NCI-H82 (cell line): ENCODE results near the gene TMEM209.
"Not testable (repeated sequence)": the region's sequence is repeated elsewhere in the genome, so short reads cannot be mapped to it uniquely, and the experiment has no call there.

Experiments used
- DNase-seq: peaks from one replicate; lab custom pipeline; 2025; lab: John Stamatoyannopoulos, UW

TMEM209 gene

DNA sequence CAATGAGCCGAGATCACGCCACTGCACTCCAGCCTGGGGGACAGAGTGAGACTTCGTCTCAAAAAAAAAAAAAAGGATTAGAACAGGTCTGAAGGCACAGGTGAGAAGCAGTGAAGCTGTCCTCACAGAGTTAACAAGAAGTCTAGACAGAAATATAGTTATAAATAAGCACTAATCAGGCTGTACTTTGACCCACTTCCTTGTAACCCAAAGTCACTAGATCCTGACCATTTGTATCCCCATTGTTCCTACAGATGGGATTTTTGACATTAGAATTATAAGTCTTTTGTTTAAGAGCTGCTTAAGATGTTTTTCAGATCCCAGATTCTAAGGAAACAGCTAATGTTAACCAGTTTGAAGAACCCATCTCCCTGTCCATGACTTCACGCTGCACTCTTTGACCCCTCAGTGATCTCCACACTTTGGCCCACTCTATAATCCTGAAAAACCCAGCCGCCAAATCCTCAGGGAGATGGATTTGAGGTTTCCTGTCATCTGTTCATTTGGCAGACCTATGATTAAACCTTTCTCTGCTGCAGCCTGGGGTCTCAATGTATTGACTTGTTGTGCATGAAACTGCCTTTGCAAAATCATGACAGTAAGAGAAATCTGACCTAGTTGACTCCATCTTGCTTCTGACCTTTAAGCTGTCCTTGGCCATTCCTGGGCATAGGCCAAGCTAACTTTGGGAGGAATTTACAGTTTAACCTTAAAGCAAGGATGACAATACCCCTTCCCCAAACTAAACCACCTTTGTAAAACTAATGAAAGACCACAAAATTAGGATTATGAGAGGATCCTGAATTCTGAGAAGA lies 13.8 kb upstream of the TMEM209 start:
- peak; percentile 39 for DNase-seq

GRCh38 chr7:130216750-130217149 lies 11.5 kb upstream of the TMEM209 start:
- peak; percentile 7 for DNase-seq

GRCh38 chr7:130216025-130216424 lies 10.8 kb upstream of the TMEM209 start:
- DNase-seq, result no peak

DNA sequence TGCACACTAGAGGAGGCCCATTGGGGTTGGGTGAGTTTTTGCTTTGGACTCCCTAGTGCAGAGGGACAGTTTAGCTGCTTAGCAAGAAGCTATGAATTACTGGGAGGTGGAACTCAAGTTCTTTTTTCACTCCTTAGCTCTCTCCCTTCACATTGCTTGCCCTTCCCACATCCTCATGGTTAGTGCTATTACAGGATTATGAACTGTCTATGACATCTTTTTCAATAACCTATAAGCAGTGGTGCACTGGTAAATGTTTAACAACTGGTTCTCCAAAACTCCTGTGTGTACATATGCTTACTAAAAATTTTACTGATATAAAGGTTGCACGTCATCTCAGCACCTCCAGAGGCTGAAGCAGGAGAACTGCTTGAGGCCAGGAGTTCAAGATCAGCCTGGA lies 8.6 kb upstream of the TMEM209 start:
- no peak for DNase-seq

DNA sequence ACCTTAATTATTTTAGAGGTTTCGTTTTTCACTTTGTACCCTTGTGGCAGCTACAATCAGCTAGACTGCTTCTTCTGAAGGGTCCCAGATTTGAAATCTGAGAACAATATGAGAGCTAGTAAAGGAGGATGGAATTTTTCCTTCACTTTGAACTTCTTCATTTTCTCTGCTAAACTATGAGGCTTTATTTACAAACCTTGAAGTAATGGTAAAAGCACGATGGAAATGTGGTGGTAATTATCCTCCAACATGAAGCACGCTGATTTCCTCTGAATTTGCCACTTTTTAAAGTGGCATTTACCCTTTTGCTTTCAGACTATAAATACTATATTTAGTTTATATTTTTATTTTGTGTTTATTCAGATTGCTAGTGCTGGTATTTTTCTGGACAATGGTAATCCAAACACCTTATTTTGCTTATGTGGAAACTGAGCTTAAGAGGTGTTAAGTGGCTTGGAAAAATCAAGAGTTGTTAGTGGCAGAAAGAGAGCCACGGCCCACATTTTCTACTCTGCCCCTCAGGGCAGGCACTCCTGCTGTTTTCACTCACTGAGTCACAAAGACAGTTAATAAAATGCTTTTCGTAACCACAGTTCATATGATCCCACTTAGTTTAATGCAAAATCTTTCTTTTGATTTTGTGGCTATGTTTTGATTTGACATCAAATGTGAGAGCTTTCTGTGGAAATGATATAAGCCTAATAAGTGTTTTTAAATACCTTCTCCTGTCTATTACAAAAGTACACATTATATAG lies 5.2 kb upstream of the TMEM209 start:
- no peak for DNase-seq

DNA sequence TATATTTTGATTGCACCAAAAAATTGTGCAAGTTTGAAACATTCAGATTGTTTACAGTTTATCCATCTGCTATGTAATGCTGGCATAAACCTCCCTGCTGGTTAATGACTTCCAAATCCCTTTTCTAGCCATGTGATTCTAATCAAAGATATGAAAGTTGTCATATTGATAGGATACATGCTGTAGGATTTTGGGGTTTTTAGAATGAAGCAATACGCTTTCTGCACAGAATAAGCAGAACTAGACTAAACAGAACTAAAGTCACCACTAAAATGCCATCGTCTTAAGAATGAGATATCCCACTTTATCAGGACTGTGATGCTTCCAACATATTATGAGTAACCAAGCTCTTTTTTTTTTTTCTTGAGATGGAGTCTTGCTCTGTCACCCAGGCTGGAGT lies 3.3 kb upstream of the TMEM209 start:
- DNase-seq, result no peak

GRCh38 chr7:130207642-130208041 lies 2.4 kb upstream of the TMEM209 start, which contains the start of gene SSMEM1:
Gene SSMEM1 (plus strand): TSS chr7:130207860. CDS start chr7:130207911, 51 bp downstream.
- no peak for DNase-seq

DNA sequence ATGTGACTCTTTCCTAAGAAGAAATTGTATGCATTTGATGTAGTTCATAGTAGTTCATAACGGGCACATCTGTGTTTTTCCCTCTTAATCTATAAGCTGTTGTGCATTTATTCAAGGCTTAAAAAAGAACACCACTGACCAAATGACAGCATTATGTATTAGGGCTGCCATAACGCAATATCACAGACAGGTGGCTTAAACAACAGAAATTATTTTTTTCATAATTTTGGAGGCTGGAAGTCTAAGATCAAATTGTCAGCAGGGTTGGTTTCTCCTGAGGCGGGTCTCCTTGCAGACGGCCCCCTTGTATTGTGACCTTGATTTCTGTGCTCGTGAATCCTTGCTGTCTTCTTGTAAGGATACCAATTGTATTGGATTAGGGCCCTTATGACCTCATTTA lies 1.8 kb upstream of the TMEM209 start:
- peak; percentile 41 for DNase-seq

DNA sequence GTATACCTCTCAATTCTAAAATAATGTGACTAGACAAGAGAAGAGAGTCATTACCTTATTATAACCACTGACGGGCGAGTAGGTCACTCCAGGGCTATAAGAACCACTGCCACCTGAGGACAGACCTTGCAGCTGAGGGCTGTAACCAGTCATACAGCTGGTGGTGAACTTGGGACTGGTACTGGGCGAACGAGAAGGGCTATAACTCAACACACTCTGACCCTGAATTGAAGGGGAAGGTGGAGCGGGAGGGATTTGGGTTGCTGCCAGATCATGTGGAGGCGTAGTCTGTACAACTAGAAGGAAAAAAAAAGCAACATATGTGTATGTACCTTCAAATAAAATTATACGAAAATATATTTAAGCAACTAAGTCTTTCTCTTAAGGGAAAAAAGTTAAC lies 3.4 kb downstream of the TMEM209 start:
- DNase-seq, result no peak

- DNase-seq, result no peak
Observed at GRCh38 chr7:130197094-130197493, 8.1 kb downstream of the TMEM209 start.

GRCh38 chr7:130196476-130196875 lies 8.7 kb downstream of the TMEM209 start:
- no peak for DNase-seq

- no peak for DNase-seq
Observed at GRCh38 chr7:130195396-130195795, 9.8 kb downstream of the TMEM209 start.

GRCh38 chr7:130191791-130192190 lies 13.4 kb downstream of the TMEM209 start:
- DNase-seq, result no peak

DNA sequence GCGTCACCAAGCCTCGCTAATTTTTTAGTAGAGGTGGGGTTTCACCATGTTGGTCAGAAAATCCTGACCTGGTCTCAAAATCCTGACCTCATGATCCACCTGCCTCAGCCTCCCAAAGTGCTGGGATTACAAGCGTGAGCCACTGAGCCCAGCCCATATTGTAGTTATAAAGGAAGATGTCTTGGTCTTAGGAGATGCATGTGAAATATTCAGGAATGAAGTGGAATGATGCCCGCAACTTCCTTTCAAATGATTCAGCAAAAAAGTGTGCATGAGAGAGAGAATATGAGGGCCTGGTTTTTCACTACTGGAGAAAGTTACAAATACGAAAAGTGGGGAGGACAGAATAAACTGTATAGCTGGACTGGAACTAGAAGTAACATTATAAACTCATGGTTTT lies 15.9 kb downstream of the TMEM209 start:
- DNase-seq, result no peak

GRCh38 chr7:130187360-130187759 lies 17.8 kb downstream of the TMEM209 start:
- no peak for DNase-seq

DNA sequence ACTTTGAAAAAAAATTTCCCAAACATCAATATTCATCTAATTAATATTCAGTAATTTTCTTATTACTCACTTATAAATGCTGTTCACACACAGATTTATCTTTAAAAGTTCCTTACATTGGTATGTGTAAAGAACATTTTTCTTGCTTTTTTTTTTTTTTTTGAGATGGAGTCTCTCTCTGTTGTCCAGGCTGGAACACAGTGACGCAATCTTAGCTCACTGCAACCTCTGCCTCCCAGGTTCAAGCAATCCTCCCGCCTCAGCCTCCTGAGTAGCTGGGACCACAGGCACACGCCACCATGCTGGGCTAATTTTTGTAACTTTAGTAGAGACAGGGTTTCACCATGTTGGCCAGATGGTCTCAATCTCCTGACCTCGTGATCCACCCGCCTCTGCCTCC lies 20.9 kb downstream of the TMEM209 start:
- DNase-seq, result not testable (repeated sequence)

DNA sequence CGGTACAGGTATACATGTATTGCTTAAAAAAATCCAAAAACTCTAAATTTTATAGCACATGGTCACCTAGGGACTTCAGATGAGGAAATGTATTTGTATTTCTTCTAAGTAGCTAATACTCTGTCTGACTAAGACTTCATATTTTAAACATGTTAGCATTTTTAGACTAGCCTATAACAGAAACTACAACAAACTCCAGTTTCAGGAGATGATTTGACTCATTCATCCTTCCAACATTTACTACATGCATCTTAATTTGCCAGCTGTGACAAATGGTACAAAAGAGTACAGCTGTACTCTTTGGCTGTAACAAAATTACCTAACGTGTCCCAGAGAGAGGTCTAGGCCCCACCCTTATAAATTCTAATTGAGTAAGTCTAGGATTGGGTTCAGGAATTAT lies 22.2 kb downstream of the TMEM209 start:
- no peak for DNase-seq

- DNase-seq, result no peak
Observed at GRCh38 chr7:130181263-130181605, 24.0 kb downstream of the TMEM209 start.

DNA sequence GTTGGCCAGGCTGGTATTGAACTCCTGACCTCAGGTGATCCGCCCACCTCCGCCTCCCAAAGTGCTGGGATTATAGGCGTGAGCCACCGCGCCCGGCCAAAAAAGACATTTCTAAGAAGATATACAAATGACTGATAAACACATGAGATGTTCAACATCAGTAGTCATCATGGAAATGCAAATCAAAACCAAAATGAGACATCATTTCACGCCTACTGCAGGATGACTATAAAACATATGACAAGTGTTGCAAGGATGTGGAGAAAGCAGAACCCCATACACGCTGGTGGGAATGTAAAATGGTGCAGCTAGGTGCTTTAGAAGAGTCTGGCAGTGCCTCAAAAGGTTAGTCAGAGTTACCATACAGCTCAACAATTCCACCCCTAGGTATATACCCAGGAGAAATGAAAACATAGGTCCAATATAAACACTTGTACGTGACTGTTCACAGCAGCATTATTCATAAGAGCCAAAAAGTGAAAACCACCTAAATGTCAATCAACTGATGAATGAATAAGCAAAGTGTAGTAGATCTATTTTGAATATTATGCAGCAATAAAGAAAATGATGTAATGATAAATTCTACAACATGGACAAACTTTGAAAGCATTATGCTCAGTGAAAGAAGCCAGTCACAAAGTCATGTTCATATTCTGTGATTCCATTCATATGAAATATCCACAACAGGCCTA lies 24.5 kb downstream of the TMEM209 start:
- no peak for DNase-seq

- DNase-seq, result no peak
Observed at GRCh38 chr7:130179631-130180030, 25.6 kb downstream of the TMEM209 start.

GRCh38 chr7:130178251-130178650 lies 27.0 kb downstream of the TMEM209 start:
- DNase-seq, result no peak

DNA sequence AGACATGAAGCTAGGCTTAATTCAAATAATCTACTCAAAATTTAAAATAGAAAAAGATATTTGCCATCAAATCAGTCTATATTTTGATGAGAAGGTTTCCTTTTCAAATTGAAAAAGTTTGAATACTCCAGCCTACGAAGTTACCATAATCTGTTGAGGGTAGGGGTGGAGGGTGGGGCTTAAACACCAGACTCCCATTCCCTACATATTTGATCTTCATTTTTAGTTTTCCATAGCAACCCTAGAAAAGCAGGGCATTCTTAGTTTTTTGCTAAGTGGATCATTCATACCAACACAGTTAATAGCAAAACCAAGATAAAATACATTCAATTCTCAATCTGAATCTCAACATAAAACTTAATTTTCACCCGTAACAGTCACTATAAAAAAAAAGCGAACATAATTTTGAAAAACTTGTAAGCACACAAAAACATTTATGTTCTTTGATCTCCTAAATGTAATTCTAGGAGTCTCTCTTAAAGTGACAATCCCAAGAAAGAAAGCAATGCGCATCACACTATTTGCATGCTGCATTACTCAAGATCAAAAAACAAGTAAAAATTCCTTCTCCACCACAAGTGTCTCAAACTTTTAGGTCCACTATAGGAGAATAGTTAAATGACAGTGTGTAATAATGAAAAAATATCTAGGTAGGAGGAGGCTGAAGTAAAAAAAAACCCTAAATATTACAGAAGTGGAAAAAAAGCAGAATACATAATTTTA lies 30.8 kb downstream of the TMEM209 start:
- no peak for DNase-seq
